ENCODE measurements around the gene SELE. TPM values are rescaled to one million over a fixed set of nuclear protein-coding genes. Genes with fewer than 3 reads are reported as not detected.

Gene SELE
- total and polyA plus RNA-seq, 2 of the 4 experiments (the other 2 are of a cell fraction), result not detected

- Histone ChIP-seq H2AFZ (replicated peaks; ENCODE audit: low read length, poor library complexity) (no peak overlapping the region), H4K5ac (ENCODE audit: low read depth, low read length) (no peak overlapping the region), H3K14ac (replicated peaks; ENCODE audit: low read depth, low read length) (no peak overlapping the region), H3K36me3 (ENCODE audit: control insufficient read depth, insufficient read depth, low read length) (no peaks in the 10 kb centered on the region), H4K8ac (ENCODE audit: low read depth in 2 of 2, low read length in 2 of 2) (no peak overlapping the region), H3K18ac (ENCODE audit: low read depth, low read length) (no peak overlapping the region), H2AK9ac (replicated peaks; ENCODE audit: low read depth, low read length, poor library complexity) (no peak overlapping the region), H2BK20ac (ENCODE audit: low read depth, low read length) (no peak overlapping the region), H3K27ac (ENCODE audit: insufficient read depth, low read length) (no peak overlapping the region), H3K4ac (ENCODE audit: low read depth, low read length) (no peak overlapping the region), H3K4me2 (ENCODE audit: low read depth, low read length) (no peak overlapping the region), H3K79me1 (ENCODE audit: low read depth in 1 of 2, low read length in 2 of 2) (no peaks in the 10 kb centered on the region), H2BK120ac (ENCODE audit: low read depth, low read length) (no peak overlapping the region), H2AK5ac (ENCODE audit: low read depth, low read length) (no peak overlapping the region), H2BK5ac (ENCODE audit: low read depth, low read length, poor library complexity, severe bottlenecking) (no peak overlapping the region), H3K23ac (ENCODE audit: low read depth, low read length) (no peak overlapping the region), H3K9me1 (ENCODE audit: insufficient read depth, low read length) (no peaks in the 10 kb centered on the region), H4K91ac (ENCODE audit: insufficient read depth, low read depth, low read length) (no peak overlapping the region), H3K4me1 (ENCODE audit: control insufficient read depth, insufficient read depth, low read length) (no peaks in the 10 kb centered on the region), H2BK15ac (ENCODE audit: low read depth, low read length) (no peak overlapping the region), H4K20me1 (ENCODE audit: insufficient read depth, low read length) (no peaks in the 10 kb centered on the region), H3K56ac (ENCODE audit: extremely low read depth, insufficient read depth, low read length) (no peak overlapping the region), H3K27me3 (ENCODE audit: control insufficient read depth, insufficient read depth, low read length) (no peaks in the 10 kb centered on the region), H3K9me3 (ENCODE audit: control insufficient read depth, insufficient read depth, low read length) (no peaks in the 10 kb centered on the region), H3K4me3 (ENCODE audit: insufficient read depth, low read depth, low read length) (no peak overlapping the region), H3K9ac (ENCODE audit: low read depth, low read length) (no peak overlapping the region)
- no peak for TF ChIP-seq CEBPB (IDR thresholded peaks at IDR 0.05; ENCODE audit: low read depth, low read length)
- no peak for TF ChIP-seq RCOR1 (IDR thresholded peaks at IDR 0.05; ENCODE audit: insufficient replicate concordance, low read length)
- no peak for TF ChIP-seq MAZ (IDR thresholded peaks at IDR 0.05; ENCODE audit: borderline replicate concordance, low read depth, low read length)
- TF ChIP-seq ELK1 (IDR thresholded peaks at IDR 0.05; ENCODE audit: borderline replicate concordance, low read depth, low read length), result no peak
- no peak for TF ChIP-seq RAD21 (IDR thresholded peaks at IDR 0.05; ENCODE audit: low read length)
- TF ChIP-seq NFE2L2 (IDR thresholded peaks at IDR 0.05; ENCODE audit: low read depth, low read length), result no peak
- no peak for TF ChIP-seq MXI1 (IDR thresholded peaks at IDR 0.05; ENCODE audit: borderline replicate concordance, low read depth, low read length)
- TF ChIP-seq CTCF (conservative IDR thresholded peaks at IDR 0.05; ENCODE audit: low read depth, low read length), result no peak
- TF ChIP-seq SMC3 (IDR thresholded peaks at IDR 0.05; ENCODE audit: low read depth, low read length), result no peak
- no peak for TF ChIP-seq USF2 (IDR thresholded peaks at IDR 0.05; ENCODE audit: low read depth, low read length)
- TF ChIP-seq CHD1 (IDR thresholded peaks at IDR 0.05; ENCODE audit: low read depth, low read length), result no peak
- no peak for TF ChIP-seq POLR2A (IDR thresholded peaks at IDR 0.05; ENCODE audit: low read depth, low read length)
- intact Hi-C loops (cut with micrococcal nuclease), result no loop called here
- no peak for DNase-seq
- dilution Hi-C loops (cut with HindIII; ENCODE audit: low sequenced_read_pairs, unreplicated experiment), result no loop called here
- no TSS peak for BruUV-seq (replicated peaks)
- no CpG with 5 or more reads among the region's 3 CpGs for WGBS, 2 experiments (ENCODE audit: extremely low coverage in 2 of 2, insufficient read length in 1 of 2)
- ChIA-PET POLR2A (ENCODE audit: unreplicated experiment) (no interaction called here), CTCF (interaction anchor here (1.7 kb wide), 1 partner anchor 12 kb away, joined by 3 read pairs; no protein-coding TSS in a partner anchor)
- in situ Hi-C loops (cut with MboI; ENCODE audit: low sequenced_read_pairs), result no loop called here
- ATAC-seq (ENCODE audit: low read depth), result no peak
These were observed 34.2 kb downstream of the SELE start for GRCh38 chr1:169699707-169700106.

Measured in IMR-90 (cell line).